NCI-H226 (cell line): ENCODE data around the gene MIR17HG.
A peak's percentile ranks its signal among the peaks of the same experiment; 100 is the strongest.

ENCODE experiments used
- DNase-seq: peaks from one replicate; pipeline ENCODE4 v3.0.0-alpha.2; 2015

The MIR17HG gene

DNA sequence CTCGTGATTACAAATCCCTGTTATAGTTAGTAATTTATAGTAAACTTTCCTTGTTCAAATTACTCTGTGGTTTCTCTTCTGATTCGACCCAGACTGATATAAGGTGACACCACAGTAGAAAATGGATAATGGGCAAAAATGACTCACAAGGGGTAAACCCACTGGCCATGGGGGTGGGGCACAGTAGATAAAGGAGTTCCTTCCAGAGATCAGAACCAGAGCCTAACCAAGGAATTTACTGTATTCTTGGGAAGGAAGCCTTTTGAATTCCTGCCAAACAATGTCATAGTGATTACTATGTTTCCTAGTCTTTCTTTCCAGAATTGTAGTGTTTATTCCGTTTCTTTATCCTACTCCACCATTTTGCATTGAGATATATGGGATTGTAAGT is 21.9 kb downstream of the MIR17HG start:
- DNase-seq, result peak; percentile 88

DNA sequence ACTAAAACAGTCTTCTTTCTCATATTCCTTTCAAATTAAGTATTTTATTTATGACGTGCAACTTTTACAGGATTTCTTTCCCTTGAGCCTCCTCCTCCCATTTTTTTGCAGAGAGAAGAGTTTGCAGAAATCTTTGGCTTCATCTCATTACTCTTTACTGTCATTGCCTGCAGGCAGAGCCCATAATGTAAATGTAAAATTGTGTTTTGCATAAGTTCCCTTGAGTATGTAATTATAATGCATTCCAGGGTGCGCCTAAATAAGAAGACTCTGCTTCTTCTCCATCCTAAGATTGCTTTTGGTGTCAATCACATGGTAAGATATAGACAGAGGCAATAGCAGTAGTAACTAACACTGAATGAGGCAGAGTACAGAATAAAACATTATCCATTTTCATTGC is 23.0 kb downstream of the MIR17HG start:
- no peak for DNase-seq

GRCh38 chr13:91372911-91373310 is 25.4 kb downstream of the MIR17HG start:
- DNase-seq, result no peak

GRCh38 chr13:91375116-91375729 is 27.7 kb downstream of the MIR17HG start:
- DNase-seq, result no peak

DNA sequence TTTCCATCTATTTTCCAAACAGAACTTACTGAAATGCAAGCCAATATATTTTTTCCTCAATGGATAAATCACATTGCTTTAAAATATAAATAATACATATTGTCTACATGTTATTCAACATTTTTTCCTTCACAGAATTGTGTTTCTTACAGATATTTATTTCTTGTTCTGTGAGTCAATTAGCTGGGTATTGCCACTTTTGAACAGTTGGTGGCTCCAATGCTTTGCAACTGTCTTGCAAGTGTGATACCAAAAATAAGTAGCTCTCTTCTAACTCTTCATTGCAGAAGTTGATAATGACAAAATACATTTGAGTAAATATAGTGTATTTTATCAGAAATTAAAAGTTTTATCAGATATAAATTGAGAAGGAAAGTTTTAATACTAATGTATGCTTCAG is 33.9 kb downstream of the MIR17HG start:
- no peak for DNase-seq

- no peak for DNase-seq
These were observed 36.3 kb downstream of the MIR17HG start for GRCh38 chr13:91383836-91384235.

DNA sequence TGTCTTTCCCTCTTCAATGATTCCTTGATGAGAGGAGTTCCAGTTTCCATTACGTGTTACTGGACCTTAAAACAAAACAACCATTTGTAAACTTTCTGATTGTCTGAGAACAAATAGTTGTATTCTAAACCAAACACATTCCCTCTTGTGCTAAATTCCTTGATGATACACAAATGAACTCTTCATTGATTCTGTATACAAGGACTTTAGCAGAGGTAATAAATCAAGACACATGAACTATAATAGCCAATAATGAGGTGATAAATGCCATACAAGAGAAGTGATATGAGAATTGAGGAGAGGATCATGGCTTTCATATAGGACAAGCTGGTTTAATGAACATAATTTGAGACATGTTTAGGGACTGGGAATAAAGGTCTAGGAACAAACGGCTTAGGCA is 37.4 kb downstream of the MIR17HG start:
- no peak for DNase-seq

DNA sequence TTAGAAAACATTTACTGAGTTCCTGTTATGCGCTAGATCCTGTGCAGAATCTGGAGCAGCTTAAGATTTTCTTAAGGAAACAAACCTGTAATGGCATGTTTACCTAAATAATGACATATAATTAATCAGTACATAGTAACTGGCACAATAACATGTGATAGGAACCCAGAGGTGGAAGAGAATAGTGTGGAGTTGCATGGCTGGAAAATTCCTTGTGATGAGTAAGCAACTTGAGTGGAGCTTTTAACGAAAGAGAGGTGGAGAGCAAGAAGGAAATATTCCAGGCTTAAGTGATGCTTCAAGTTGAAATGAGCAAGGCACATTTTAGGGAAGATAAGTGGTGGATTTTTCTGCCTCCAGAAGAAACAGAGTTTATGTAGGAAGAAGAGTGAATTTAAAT is 41.7 kb downstream of the MIR17HG start:
- DNase-seq, result no peak

DNA sequence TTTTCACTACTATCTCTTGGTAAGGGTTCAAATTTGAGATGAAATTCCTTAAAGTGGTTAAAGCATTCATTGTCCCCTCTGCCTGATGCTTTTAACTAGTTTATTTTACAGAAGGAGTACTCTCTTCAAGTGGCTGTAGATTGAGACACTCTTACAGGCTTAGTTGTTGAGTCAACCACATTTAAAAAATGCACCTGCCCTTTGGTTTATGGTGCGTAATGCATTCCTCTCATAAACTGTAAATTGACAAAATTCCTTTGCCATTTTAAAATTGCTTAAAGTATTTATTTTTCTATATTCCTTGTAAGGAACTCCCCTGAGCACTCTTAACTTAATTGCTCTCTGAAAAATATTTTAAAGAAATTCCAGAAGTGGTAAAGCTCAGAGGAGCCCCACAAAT is 50.1 kb downstream of the MIR17HG start:
- no peak for DNase-seq

DNA sequence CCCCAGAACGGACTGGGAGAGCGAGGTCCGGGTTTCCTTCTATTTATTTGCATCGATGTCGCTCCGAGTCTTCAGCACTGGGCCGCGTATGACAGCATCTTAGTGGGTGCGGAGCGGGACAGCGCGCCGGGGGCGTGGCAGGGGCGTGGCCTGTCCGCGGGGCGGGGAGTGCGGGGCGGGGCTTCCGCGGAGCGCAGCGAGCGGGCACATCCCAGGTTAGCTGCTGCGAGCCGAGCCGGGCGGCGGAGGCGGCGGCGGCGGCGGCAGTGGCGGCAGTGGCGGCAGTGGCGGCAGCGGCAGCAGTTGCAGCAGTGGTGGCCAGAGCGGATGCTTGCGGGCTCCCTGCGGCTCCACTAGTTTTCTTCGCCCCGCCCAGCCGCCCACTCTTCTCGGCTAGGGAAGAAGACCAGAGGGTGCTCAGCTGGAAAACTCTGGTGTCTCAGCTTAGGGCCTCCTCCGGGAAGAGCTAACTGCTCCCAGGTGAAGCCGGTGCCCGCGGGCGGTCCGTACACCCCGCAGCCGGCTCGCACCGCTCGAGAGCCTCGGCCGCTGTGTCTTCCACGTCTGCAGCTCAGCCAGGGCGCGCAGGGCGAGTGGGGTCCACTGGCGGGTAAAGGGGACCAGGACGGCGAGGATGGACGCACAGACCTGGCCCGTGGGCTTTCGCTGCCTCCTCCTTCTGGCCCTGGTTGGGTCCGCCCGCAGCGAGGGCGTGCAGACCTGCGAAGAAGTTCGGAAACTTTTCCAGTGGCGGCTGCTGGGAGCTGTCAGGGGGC is 51.1 kb downstream of the MIR17HG start, which contains the start of gene GPC5:
TSS of gene GPC5 (plus strand) at position 209 of the 776 bp plus-strand sequence.
- DNase-seq, result peak; percentile 45

DNA sequence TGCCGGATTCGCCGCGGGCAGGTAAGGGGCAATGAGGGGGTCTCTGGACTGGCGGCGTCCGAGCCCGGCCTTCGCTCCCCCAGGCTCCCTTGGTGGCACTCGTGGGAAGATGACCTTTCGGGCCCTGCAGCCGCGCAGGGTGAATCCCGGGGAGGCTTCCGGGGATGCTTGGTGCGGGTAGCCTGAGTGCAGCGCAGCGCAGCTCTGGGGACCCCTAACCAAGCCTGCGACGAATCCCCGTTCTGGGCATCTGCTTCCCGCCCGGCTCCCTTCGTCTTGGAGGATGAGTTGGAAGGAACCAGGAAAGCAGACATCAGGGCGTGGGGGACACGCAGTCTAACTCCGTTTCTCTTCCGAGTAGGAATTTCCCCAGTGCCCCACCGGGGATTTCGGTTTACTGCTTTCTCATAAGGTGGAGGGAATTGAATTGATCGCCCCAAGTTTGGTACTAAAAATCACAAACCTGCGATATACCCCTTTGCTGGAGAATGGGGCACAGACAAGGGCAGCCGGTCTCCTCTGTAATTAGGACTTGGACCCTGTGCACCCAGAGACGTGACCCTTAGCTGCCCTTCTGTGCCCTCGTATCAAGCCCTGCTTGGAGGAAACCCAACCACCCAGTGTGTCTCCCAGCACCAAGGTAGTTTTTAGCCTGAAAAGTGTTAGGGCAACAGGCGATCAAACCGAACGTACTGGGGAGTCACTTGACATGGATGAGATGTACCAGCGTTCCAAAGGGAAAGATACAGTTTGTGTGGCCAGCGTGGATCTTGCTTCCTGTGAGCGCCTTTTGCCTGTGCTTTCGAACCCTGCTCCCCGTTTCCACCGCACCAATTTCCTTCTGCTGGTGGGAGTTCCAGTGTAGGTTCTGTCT is 51.9 kb downstream of the MIR17HG start:
- no peak for DNase-seq

- DNase-seq, result no peak
These were observed 52.5 kb downstream of the MIR17HG start for GRCh38 chr13:91400063-91400399.

DNA sequence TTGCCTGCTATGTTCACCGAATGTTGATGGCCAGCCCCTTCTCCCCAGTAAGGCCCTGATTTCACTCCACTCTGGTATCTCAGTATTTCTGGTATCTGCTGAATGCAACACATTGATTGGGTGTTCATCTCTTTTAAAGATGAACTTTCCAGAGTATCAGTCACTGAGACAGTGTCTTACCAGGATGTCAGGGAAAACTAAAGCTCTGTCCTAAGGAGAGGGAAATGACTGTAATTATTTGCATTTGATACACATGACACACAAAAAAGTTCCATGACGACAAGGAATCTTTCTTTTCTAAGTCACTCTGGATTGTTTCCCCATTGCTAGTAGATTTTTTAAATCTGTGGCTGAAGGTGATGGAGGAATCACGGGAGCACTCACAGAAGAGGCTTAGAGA is 53.2 kb downstream of the MIR17HG start:
- DNase-seq, result no peak

- no peak for DNase-seq
These were observed 54.4 kb downstream of the MIR17HG start for GRCh38 chr13:91401920-91402319.
